Middle frontal gyrus (tissue), 1 donor: ENCODE results near the gene CHAC2.
"Not testable (repeated sequence)": the region's sequence is repeated elsewhere in the genome, so short reads cannot be mapped to it uniquely, and the experiment has no call there.

Source experiments
- DNase-seq: peaks from one replicate; pipeline ENCODE4 v3.0.0-alpha.2; 2015; ENCODE audit warnings: low spot score; ENCODE audit errors: extremely low spot score

The CHAC2 gene

DNA sequence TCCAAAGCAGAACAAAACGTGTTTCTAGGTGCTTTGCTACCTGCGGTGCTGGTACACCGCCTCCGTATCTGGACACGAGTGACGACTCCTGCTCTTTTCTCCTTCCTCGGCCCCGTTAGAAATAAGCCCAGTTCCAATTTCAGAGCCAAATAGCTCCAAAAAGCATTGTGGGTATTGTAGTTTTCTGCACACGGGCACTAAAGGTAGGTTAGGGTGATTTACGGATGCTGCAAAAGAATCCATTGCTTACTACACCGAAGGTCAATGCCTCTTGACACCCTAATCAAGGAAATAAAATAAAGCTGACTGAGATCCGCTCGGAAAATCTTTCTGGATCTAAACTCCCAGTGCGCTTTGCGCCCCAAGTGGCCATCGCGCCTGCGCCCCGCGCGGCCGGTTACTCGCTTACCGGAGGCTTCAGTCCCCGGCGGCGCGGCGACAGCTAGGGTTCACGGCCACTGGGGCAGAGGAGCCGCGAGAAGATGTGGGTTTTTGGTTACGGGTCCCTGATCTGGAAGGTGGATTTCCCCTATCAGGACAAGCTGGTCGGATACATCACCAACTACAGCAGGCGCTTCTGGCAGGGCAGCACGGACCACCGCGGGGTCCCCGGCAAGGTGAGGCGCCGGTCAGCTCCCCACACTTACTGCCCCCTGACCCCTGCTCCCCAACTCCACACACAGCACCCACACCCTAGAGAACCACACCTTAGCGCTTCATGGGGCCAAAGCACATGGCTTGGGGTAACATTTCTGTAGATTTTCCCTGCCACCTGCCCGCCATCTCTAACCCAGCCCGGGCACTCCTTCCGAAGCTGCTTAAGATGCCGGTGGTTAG lies at the start of gene CHAC2:
CHAC2 (plus strand) TSS at position 400 of the 837 bp plus-strand sequence; CDS start at position 483, 83 bp downstream.
- DNase-seq: peak; percentile 60

DNA sequence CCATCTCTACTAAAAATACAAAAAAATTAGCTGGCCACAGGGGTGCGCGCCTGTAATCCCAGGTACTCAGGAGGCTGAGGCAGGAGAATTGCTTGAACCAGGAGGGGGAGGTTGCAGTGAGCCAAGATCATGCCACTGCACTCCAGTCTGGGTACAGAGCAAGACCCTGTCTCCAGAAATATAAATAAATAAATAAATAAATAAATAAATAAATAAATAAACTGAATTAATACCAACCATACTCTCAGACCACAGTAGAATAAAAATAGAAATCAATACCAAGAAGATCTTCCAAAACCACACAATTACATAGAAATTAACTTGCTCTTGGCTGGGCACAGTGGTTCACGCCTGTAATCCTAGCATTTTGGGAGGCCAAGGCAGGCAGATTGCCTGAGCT lies 46.7 kb upstream of the CHAC2 start:
- DNase-seq: not testable (repeated sequence)

DNA sequence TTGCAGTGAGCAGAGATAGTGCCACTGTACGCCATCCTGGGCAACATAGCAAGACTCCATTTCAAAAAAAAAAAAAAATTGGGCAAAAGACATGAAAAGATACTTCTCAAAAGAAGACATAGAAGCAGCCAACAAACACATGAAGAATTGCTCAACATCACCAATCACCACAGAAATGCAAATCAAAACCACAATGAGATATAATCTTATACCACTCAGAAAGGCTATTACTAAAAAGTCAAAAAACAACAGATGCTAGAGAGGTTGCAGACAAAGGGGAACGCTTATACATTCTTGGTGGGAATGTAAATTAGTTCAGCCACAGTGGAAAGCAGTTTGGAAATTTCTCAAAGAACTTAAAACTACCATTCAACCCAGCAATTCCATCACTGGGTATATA lies 43.1 kb upstream of the CHAC2 start:
- DNase-seq: no peak

DNA sequence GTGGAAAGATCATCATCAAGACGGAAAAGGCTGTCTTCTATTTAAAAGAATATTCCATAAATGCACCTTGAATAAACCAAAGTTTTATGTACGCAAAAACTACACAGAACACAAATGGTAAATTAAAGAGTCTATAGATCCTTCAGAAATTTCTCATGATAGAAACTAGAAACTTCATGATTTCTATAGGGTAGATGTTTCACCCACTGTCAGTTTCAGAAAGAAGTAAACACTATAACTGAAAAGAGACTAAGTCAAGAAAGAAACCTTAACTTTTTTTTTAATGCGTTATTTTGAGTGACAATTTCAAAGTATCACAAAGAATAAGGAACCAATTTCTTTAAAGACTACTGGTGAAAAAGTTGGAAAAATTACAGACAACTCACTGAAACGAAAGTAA lies 41.9 kb upstream of the CHAC2 start:
- no peak for DNase-seq

DNA sequence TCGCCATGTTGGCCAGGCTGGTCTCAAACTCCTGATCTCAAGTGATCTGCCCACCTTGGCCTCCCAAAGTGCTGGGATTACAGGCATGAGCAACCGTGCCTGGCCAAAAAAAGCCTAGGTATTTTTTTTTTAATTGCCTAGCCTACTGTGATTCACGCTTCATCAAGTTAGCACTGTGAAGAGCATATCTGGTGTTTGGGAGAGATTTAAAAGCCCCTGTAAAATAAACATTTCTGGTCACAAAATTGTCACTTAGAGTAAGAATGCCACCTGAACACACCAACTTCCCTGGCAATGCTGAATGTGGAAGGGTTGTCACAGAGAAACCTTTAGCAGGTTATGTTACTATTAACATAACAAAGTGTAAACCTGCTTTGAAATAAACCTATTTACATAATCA lies 39.7 kb upstream of the CHAC2 start:
- no peak for DNase-seq

DNA sequence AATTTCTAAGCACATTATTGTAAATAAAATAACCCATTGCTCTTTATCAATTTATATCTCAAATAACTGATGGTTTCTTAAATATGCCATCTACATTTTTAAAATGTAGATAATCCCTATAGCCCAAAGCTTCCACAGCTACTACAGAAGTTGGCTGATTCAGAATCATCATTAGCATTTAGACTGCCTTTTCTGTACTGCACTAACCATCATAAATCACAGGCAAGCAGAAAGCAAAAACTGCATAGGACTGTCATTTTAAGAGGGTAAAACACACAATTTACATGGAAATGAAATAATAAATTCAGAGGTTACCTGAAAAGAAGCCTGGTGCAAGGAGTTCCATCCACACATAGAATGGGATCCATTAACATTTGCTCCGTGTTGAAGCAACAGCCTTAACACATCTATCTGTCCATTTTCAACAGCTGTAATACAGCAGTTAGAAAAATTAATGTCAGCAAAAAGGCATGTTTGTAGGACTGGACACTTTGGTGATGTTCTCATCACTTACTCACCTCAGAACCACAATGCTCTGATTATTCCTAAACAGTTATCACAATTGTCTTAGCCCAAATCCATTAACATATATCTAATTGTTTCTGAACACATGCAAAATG lies 38.4 kb upstream of the CHAC2 start:
- no peak for DNase-seq

DNA sequence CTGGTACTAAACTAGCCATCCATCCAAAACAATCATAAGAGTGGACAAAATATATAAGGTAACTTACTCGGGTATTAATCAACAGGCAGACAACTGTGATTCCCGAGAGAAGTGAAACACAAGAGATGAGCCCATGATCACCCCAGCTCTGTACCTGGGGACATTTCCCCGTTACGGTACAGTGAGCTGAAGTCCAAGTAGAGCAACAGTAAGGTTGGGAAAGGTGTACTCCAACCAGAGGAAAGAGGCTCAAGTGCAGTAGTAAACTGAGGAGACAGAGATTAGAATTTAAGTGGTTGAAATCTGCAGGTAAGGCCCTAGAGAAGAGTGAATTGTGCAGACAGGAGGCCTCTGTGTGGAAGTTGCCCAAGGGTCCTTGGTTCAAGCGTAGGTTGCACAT lies 30.5 kb upstream of the CHAC2 start:
- no peak for DNase-seq

DNA sequence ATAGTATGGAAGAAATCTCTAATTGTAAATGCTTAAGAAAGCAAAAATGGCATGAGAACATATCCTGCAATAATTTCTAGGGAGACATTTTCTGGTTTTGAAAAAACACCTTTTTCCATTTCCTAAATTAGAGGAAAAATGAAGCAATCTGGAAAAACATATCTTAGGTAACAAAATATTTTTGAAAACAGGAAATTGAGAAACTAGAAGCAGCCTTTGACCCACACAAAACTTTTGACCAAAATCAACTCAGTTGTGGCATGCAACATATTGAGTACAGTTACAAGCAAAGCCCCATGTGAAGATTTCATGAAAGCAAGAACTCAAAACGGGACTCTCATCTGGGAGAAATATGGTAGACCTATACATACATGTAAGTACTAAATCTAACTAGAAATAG lies 28.6 kb upstream of the CHAC2 start:
- no peak for DNase-seq

DNA sequence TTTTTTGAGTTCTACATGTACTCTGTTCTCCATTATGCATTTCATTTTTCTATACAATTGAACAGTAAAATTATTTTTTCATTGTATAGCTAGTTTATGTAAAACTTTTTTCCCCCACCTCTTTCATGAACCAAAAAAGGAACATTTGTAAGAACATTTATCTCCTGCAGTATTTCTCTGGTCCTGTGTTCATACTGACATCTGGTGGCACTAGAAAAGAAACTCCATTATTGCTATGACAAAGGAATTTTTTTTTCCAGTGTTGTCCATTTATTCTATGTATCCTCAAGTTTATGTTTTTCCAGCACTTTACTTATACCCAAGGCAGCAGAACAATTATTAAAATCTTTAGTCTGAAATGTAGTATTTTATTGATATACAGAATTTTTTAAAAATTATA lies 27.4 kb upstream of the CHAC2 start:
- peak; percentile 49 for DNase-seq

DNA sequence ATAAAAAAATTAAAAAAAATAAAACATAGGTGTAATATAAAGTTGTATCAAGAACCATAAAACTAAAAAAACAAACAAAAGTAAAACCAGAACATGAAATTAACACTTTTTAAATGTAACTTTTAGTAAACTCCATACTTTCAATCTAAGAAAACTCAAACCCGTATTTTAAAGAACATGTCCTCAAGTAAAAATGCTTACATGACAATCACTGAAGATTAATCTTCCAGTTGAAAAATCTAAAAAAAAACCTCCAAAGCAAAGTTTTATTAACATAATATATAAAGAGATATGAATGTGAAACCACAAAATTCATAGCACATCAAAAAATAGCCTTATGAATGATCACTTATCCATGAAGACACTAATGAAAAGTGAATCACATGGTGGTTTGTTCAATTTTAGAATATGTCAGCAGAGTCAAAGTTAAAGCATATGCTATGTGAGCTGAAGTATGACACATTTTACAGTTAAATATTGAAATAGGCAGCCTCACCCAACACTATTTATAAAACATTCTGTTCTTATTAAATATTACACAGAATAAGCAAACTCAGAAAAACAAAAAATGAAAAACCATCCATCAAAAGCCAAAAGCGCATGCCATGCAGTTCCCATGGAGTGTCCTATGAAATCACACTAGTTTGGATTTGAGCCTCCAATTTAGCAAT lies 23.1 kb upstream of the CHAC2 start:
- DNase-seq: no peak

DNA sequence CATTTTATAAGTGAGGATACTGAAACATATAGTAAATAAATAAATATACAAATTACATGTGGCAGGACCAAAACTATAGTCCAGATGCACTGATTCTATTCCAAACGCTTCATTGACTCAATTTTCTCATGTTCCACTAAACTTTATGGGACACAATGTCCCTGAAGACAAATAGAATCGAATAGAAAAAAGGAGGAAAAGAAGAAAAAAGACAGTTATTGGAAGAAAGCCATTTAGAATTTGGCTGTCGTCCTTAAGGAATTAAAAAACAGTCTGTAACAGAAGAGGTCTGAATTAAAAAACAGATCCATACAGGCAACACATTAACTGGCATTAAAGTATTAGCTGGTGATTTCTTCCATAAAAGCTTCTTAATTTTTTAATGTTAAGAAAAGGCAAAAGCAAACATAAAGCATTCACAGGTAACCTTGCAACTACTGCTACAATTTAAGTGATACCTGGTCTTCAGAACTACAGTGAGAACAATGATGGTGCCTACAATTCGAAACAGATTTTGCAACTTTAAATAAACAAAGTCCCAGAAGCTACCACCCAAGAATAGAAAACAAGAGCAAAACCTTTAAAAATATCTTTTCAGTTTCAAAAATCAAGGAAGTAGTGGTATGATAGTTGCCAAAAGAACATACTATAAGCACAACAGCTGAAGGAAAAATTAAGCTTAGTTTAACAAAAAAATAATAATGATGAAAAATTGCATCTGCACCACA lies 17.4 kb upstream of the CHAC2 start:
- DNase-seq: no peak

DNA sequence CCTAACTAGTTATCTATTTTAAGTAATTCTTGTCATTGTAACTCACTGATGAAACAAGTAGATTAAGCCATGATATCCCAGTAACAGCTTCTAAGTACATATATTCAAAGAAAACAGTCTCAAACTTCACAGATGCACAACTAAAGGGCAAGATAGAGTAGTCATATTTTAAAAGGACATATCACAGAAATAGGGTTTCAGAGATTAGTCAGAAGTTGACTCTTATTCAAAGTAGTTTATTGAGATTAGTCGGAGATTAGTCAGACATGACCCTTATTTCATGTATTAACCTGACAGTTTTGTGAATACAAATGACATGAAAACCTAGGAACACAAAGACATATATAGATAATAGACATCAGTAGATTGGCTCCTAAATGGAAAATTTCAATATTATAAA lies 15.9 kb upstream of the CHAC2 start:
- no peak for DNase-seq

DNA sequence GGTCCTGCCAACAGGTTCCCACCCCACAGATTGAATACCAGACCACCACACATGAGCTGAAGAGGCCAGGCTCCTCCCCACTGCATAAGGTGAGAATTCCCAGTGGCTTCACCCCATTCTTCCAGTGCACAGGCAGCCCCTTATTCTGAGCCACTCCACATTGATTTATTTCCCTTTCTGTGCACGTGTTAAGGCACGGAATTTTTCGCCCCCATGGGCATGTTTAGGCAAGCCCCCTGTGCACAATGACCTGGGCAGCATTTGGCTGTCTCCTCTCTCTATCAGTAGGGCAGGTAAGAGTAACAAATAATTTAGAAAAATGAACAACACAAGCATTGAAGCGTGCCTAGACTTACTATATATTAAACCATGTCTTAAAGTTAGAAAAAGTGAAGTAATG lies 15.2 kb upstream of the CHAC2 start:
- no peak for DNase-seq

DNA sequence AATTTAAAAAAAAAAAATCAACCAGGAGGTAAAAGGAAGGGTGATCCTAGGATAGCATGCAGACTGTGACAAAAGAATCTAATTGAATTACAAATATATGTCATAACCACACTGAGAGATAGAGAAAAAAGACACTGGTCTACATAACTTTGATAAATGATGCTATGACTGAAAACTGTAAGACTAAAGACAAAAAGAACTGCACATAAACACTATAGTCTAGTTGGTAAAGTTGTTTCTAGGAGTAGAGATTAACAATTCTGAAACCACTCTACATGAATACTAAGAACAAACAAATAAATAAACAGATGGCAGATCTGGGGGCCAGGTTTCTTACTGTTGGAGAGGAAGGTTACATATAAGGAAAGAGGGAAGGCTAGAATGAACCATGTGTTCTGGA lies 14.6 kb upstream of the CHAC2 start:
- no peak for DNase-seq

DNA sequence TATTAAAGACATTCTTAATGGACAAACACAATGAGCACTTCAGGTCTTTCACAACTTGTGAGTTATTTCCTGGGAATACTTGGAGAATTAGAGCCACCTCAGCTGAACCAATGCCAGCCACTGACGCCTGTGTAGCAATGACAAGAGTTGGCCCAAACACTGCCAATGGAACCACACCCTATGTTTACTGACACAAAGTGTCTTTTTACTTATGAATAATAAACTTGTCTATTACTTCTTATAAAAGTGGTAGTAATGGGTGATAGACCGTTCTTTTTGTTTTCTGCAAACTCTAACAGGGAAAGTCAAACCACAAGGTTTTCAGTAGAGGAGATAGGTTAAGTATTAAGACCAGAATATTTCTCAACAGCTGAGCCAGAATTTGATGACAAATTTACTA lies 12.5 kb upstream of the CHAC2 start:
- no peak for DNase-seq

DNA sequence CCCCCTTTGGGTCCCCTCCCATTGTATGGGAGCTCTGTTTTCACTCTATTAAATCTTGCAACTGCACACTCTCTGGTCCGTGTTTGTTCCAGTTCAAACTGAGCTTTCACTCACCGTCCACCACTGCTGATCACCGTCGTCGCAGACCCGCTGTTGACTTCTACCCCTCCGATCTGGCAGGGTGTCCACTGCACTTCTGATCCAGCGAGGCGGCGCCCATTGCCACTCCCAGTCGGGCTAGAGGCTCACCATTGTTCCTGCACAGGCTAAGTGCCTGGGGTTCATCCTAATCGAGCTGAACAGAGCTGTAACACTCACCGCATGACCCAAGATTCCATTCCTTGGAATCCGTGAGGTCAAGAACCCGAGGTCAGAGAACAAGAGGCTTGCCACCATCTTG lies 11.0 kb upstream of the CHAC2 start:
- no peak for DNase-seq

DNA sequence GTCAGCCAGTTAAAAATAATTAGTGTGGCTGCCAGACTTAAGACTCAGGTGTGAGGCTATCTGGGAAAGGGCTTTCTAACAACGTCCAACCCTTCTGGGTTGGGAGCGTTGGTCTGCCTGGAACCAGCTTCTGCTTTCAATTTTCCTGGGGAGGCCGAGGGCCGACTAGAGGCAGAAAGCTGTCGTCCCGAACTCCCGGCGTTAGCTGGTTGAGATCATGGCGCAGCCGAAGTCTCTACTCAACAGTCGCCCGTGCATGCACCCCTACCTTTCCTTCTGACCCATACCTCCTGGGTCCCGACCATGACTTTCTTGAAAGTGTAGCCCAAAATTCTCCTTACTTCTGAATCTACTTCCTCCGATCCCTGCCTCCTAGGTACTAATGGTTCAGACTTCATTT lies 10.4 kb upstream of the CHAC2 start:
- not testable (repeated sequence) for DNase-seq

DNA sequence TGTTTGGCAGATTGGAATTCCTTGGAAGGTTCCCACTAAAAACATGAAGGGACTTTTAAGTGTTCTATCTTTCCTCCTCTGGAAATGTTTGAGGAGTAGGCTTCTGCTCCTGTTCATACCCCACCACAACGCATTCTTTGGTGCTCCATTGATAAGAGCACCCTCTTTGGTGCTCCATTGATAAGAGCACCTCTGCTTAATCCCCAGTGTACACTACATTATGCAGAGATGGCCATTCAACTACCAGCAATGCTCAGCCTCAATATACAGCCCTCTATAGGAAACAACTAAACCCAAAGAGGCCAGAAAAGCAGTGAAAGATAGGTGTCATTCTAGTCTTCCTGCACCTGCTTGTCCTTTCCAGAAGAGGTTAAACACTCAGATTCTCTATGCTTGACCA lies 1.8 kb upstream of the CHAC2 start:
- no peak for DNase-seq

DNA sequence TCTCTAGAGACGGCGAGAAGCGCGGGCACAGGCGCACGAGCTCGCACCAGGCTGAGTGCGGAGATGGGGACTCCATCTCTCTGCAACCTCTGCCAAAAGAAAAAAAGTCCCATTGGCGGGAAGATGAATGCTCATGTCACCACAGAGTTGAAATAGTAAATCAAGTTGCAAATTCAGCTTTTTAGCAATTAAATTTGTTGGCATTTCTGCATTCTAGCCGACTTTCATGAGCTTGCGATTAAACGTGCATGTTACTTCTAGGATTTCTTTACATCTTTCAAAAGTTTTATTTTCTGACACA lies 588 bp downstream of the CHAC2 start:
- no peak for DNase-seq

DNA sequence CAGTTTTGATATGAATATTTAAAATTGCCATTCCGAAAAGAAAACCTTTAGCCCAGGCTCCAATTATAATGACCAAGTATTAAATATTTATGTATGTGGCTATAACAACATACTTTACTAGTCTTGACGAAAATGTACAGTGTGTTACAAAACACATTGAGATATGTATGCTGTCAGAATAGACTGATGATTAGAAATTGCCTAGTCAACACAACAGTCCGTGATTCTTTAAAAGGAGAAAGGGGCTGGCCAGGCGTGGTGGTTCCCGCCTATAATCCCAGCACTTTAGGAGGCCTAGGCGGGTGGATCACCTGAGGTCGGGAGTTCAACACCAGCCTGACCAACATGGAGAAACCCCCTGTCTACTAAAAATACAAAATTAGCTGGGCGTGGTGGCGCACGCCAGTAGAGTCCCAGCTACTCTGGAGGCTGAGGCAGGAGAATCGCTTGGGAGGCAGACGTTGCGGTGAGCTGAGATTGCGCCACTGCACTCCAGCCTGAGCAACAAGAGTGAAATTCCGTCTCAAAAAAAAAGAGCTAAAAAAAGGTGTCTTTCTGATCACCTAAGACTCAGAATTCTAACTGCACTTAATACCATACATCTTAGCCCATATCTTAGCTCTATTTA lies 1.8 kb downstream of the CHAC2 start:
- no peak for DNase-seq

DNA sequence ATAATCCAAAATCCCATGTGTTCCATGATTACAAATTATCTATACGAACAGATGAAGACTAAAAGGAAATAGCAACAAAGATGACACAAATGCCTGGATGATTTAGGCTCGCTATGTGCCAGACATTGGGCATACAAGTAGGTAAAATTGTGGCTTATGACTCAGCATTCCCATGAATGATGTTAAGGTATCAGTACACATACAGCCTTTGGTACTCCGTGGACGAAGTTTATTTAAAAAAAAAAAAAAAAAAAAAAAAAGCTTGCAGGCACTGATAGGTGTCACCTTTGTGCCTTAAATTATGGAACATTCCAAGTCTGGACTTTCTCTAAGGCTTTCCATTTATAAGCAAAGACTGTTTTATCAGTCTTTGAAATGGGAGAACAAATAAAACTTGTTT lies 2.7 kb downstream of the CHAC2 start:
- DNase-seq: no peak

DNA sequence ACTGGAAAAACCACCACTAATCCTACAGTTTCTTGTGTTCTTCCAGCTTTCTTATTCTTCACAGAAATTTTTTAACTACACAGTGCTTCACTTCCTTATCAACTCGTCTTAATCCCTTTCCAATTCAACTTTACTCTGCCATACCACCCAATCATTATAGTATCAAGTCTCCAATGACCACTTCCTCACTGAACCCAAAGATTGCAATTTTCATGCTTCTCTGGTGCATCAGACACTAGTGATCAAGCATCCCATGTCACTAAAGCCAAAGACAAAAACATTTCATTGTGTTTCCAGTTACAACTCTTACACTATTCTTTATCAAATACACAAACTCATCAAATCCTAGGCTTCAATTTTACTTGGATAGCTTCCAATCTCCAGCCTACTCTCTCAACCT lies 9.5 kb downstream of the CHAC2 start:
- DNase-seq: no peak
